NCI-H2196 treated with DMSO at 0.1 percent for 48 hours (cell line): ENCODE results near the gene ARHGAP21.

Source experiments
- DNase-seq: peaks from one replicate; lab custom pipeline; 2025; ENCODE audit not compliant: unreplicated experiment; lab: John Stamatoyannopoulos, UW

The ARHGAP21 gene

DNA sequence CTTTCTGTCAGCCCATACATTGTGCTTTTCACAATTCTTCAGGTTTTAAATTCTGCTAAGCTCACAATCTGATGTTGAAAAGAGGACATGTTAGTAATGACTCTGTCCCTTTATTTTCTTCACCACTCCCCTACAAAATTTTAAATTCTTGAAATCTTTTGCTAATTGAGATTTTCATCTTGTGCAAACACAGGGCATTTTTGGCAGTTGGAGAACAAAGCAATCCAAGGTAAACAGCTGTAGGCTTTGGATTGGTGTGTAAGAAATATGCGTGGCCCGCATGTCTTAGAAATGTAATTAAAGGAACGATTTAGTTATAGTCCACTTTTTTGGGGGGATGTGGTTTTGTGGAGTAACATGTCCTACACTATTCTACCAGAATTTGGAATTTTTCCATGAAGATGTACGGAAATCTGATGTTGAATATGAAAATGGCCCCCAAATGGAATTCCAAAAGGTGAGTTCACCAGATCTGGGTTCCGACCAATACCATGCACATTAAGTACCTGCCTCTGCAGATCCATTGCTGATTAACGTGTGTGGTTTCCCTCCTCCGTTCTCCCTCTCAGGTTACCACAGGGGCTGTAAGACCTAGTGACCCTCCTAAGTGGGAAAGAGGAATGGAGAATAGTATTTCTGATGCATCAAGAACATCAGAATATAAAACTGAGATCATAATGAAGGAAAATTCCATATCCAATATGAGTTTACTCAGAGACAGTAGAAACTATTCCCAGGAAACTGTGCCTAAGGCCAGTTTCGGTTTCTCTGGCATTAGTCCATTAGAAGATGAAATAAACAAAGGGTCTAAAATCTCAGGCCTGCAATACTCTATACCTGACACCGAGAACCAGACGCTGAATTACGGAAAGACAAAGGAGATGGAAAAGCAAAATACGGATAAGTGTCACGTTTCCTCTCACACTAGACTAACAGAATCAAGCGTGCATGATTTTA is 181.1 kb downstream of the ARHGAP21 start:
- no peak for DNase-seq

GRCh38 chr10:24541239-24541753 is 182.4 kb downstream of the ARHGAP21 start:
- no peak for DNase-seq

- DNase-seq, result no peak
These were observed 187.1 kb downstream of the ARHGAP21 start for GRCh38 chr10:24536636-24537035.

DNA sequence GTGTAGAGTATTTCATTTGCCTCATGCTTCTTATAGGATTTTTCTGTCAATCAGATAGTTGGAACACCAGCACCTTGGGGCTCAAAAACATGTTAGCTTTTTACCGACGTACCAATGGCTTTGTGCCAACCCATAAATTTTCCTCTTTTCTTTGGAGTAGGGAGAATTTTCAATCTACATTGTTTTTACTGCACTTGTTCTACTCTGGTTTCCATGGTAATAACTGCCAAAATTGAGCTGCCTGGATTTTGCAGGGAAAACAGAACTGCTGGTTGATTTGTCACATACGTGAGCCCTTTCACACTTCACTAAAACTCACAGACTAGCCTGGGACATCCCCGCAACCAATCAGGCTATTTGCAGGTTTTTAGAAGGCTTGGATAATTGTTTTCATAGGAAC is 189.7 kb downstream of the ARHGAP21 start:
- DNase-seq, result no peak
